Astrocyte (in vitro differentiated cells and primary cell): Measurements from ENCODE around the gene WASF2. TPM values are rescaled to one million over a fixed set of nuclear protein-coding genes. Genes with fewer than 3 reads are reported as not detected.

ENCODE experiments used
- DNase-seq: peaks from one replicate; pipeline ENCODE4 v3.0.0-alpha.2; 2010; ENCODE audit warnings: low read depth
- FAIRE-seq: peaks from 2 replicates; lab custom pipeline; 2011; peaks lifted over from hg19 to GRCh38; lab: Jason Lieb, UNC
- H2AFZ ChIP-seq: 2 replicates; pipeline ENCODE4 v1.6.0; 2012; ENCODE audit warnings: low read depth, low read length, inconsistent platforms
- H3K27ac ChIP-seq: 2 replicates; pipeline ENCODE4 v1.5.1; 2011; ENCODE audit warnings: low read depth, low read length, inconsistent platforms
- H3K27me3 ChIP-seq: 2 replicates; pipeline ENCODE4 v1.6.0; 2011; ENCODE audit warnings: low read length, inconsistent platforms; ENCODE audit not compliant: insufficient read depth
- H3K36me3 ChIP-seq: 2 replicates; pipeline ENCODE4 v1.5.1; 2011; ENCODE audit warnings: low read length, inconsistent platforms; ENCODE audit not compliant: insufficient read depth
- H3K4me1 ChIP-seq: 2 replicates; pipeline ENCODE4 v1.5.1; 2011; ENCODE audit warnings: low read length, inconsistent platforms; ENCODE audit not compliant: insufficient read depth
- H3K4me2 ChIP-seq: 2 replicates; pipeline ENCODE4 v1.6.0; 2012; ENCODE audit warnings: low read length, inconsistent platforms
- H3K4me3 ChIP-seq: 2 replicates; pipeline ENCODE4 v1.5.1; 2011; ENCODE audit warnings: low read depth, mild to moderate bottlenecking, low read length, inconsistent platforms; ENCODE audit not compliant: insufficient read depth
- H3K79me2 ChIP-seq: 2 replicates; pipeline ENCODE4 v1.6.0; 2012; ENCODE audit warnings: mild to moderate bottlenecking, low read length, inconsistent platforms; ENCODE audit not compliant: insufficient read depth
- H3K9ac ChIP-seq: 2 replicates; pipeline ENCODE4 v1.6.0; 2012; ENCODE audit warnings: mild to moderate bottlenecking, low read length, inconsistent platforms
- H3K9me3 ChIP-seq: 2 replicates; pipeline ENCODE4 v1.5.1; 2012; ENCODE audit warnings: low read depth, mild to moderate bottlenecking, low read length, inconsistent platforms; ENCODE audit not compliant: insufficient read depth
- H4K20me1 ChIP-seq: 2 replicates; pipeline ENCODE4 v1.6.0; 2012; ENCODE audit warnings: low read length, inconsistent platforms; ENCODE audit not compliant: insufficient read depth
- H3K27ac Mint-ChIP-seq: one replicate; pipeline ENCODE4 v1.8.0; 2021; ENCODE audit warnings: mild to moderate bottlenecking, mixed read lengths; ENCODE audit not compliant: unreplicated experiment
- H3K27me3 Mint-ChIP-seq: one replicate; pipeline ENCODE4 v1.8.0; 2021; ENCODE audit warnings: low read depth, mixed read lengths; ENCODE audit not compliant: unreplicated experiment
- H3K36me3 Mint-ChIP-seq: one replicate; pipeline ENCODE4 v1.8.0; 2021; ENCODE audit warnings: low read depth, mixed read lengths; ENCODE audit not compliant: unreplicated experiment
- H3K4me1 Mint-ChIP-seq: one replicate; pipeline ENCODE4 v1.8.0; 2021; ENCODE audit warnings: low read depth, mixed read lengths; ENCODE audit not compliant: unreplicated experiment
- H3K4me3 Mint-ChIP-seq: one replicate; pipeline ENCODE4 v1.8.0; 2021; ENCODE audit warnings: mild to moderate bottlenecking, moderate library complexity, mixed read lengths; ENCODE audit not compliant: unreplicated experiment
- H3K9me3 Mint-ChIP-seq: one replicate; pipeline ENCODE4 v1.8.0; 2021; ENCODE audit warnings: mild to moderate bottlenecking, mixed read lengths; ENCODE audit not compliant: unreplicated experiment
- EZH2 ChIP-seq: IDR thresholded peaks from 2 replicates; pipeline ENCODE4 v1.6.1; 2012; ENCODE audit warnings: mild to moderate bottlenecking, low read length, inconsistent platforms; ENCODE audit not compliant: insufficient read depth
- total RNA-seq: library from RNA; stranded (reverse); gene quantifications from 2 replicates; pipeline ENCODE4 v1.2.1, GENCODE V29; 2021
- TF ChIP-seq, protein P1 (sequence below): IDR thresholded peaks from 2 replicates; pipeline ENCODE4 v1.5.1; 2011; ENCODE audit warnings: low read depth, mild to moderate bottlenecking, inconsistent platforms, low read length, moderate library complexity; ENCODE audit not compliant: insufficient read depth

WASF2 gene
- total RNA-seq, 1 donor from 2014 or later: 86.9 TPM

DNA sequence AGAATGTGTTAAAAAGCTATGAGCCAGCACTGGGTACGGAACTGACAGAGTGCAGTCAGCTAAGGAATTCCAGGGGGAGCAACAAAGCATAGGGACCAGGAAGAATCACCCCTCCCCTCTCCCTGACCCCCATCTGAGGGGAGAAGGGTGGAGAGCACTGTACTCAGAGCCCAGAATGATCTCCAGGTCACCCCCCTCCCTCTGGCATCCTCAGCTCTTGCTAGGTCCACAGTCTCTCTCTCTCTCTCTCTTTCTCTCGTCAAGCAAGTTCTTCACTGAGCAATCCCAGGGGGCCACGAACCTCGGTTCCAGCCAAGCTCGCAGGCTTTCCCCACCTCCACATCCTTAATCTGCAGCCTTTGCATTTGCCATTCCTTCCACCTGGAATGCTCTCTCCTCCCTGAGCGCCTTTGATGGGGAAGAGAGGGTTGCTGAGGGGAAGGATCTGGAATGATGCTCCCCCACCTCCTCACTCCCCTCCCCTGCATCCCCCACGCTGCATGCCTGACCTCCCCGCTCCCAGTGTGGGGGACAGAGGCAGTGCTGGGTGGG lies 6.7 kb upstream of the WASF2 start:
- no peaks in the 10 kb centered on the region for H3K27me3 Mint-ChIP-seq
- H3K9me3 Mint-ChIP-seq: no peaks in the 10 kb centered on the region
- H3K36me3 Mint-ChIP-seq: no peaks in the 10 kb centered on the region
- Histone ChIP-seq H3K79me2 (no peaks in the 10 kb centered on the region), H3K4me3 (no peak overlapping the region), H3K27me3 (no peaks in the 10 kb centered on the region), H2AFZ (peak overlapping the region; percentile 84), H3K4me2 (peak overlapping the region; percentile 34), H3K9ac (no peak overlapping the region), H3K9me3 (no peaks in the 10 kb centered on the region), H3K27ac (no peak overlapping the region), H3K4me1 (peaks cover 3% of the 10 kb centered on the region), H4K20me1 (no peaks in the 10 kb centered on the region), H3K36me3 (no peaks in the 10 kb centered on the region)
- peak; percentile 26 for DNase-seq
- no peak for FAIRE-seq
- no peak overlapping the region for H3K27ac Mint-ChIP-seq
- H3K4me3 Mint-ChIP-seq: no peak overlapping the region
- H3K4me1 Mint-ChIP-seq: peaks cover 10% of the 10 kb centered on the region
- no peak for TF ChIP-seq EZH2
- TF ChIP-seq, protein P1, sequence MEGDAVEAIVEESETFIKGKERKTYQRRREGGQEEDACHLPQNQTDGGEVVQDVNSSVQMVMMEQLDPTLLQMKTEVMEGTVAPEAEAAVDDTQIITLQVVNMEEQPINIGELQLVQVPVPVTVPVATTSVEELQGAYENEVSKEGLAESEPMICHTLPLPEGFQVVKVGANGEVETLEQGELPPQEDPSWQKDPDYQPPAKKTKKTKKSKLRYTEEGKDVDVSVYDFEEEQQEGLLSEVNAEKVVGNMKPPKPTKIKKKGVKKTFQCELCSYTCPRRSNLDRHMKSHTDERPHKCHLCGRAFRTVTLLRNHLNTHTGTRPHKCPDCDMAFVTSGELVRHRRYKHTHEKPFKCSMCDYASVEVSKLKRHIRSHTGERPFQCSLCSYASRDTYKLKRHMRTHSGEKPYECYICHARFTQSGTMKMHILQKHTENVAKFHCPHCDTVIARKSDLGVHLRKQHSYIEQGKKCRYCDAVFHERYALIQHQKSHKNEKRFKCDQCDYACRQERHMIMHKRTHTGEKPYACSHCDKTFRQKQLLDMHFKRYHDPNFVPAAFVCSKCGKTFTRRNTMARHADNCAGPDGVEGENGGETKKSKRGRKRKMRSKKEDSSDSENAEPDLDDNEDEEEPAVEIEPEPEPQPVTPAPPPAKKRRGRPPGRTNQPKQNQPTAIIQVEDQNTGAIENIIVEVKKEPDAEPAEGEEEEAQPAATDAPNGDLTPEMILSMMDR: peak; percentile 32

GRCh38 chr1:27492796-27493195 lies 2.8 kb upstream of the WASF2 start:
- no peak overlapping the region for H3K27ac Mint-ChIP-seq
- H3K9me3 Mint-ChIP-seq: no peaks in the 10 kb centered on the region
- Histone ChIP-seq H3K9ac (no peak overlapping the region), H3K79me2 (peaks cover 22% of the 10 kb centered on the region), H3K36me3 (no peaks in the 10 kb centered on the region), H2AFZ (no peak overlapping the region), H3K9me3 (no peaks in the 10 kb centered on the region), H3K27me3 (no peaks in the 10 kb centered on the region), H4K20me1 (peaks cover 12% of the 10 kb centered on the region), H3K27ac (no peak overlapping the region), H3K4me3 (no peak overlapping the region), H3K4me1 (peaks cover 13% of the 10 kb centered on the region), H3K4me2 (no peak overlapping the region)
- H3K4me1 Mint-ChIP-seq: peaks cover 19% of the 10 kb centered on the region
- DNase-seq (no peak), FAIRE-seq (no peak)
- no peaks in the 10 kb centered on the region for H3K27me3 Mint-ChIP-seq
- TF ChIP-seq, protein P1: no peak
- TF ChIP-seq EZH2: no peak
- no peaks in the 10 kb centered on the region for H3K36me3 Mint-ChIP-seq
- no peak overlapping the region for H3K4me3 Mint-ChIP-seq
